Astrocyte (in vitro differentiated cells and primary cell): ENCODE measurements around the gene LY86. TPM values are rescaled to one million over a fixed set of nuclear protein-coding genes. Genes with fewer than 3 reads are reported as not detected.

Experiments used
- DNase-seq: peaks from one replicate; pipeline ENCODE4 v3.0.0-alpha.2; 2010; ENCODE audit warnings: low read depth
- FAIRE-seq: peaks from 2 replicates; lab custom pipeline; 2011; peaks lifted over from hg19 to GRCh38; lab: Jason Lieb, UNC
- H2AFZ ChIP-seq: 2 replicates; pipeline ENCODE4 v1.6.0; 2012; ENCODE audit warnings: low read depth, low read length, inconsistent platforms
- H3K27ac ChIP-seq: 2 replicates; pipeline ENCODE4 v1.5.1; 2011; ENCODE audit warnings: low read depth, low read length, inconsistent platforms
- H3K27me3 ChIP-seq: 2 replicates; pipeline ENCODE4 v1.6.0; 2011; ENCODE audit warnings: low read length, inconsistent platforms; ENCODE audit not compliant: insufficient read depth
- H3K36me3 ChIP-seq: 2 replicates; pipeline ENCODE4 v1.5.1; 2011; ENCODE audit warnings: low read length, inconsistent platforms; ENCODE audit not compliant: insufficient read depth
- H3K4me1 ChIP-seq: 2 replicates; pipeline ENCODE4 v1.5.1; 2011; ENCODE audit warnings: low read length, inconsistent platforms; ENCODE audit not compliant: insufficient read depth
- H3K4me2 ChIP-seq: 2 replicates; pipeline ENCODE4 v1.6.0; 2012; ENCODE audit warnings: low read length, inconsistent platforms
- H3K4me3 ChIP-seq: 2 replicates; pipeline ENCODE4 v1.5.1; 2011; ENCODE audit warnings: low read depth, mild to moderate bottlenecking, low read length, inconsistent platforms; ENCODE audit not compliant: insufficient read depth
- H3K79me2 ChIP-seq: 2 replicates; pipeline ENCODE4 v1.6.0; 2012; ENCODE audit warnings: mild to moderate bottlenecking, low read length, inconsistent platforms; ENCODE audit not compliant: insufficient read depth
- H3K9ac ChIP-seq: 2 replicates; pipeline ENCODE4 v1.6.0; 2012; ENCODE audit warnings: mild to moderate bottlenecking, low read length, inconsistent platforms
- H3K9me3 ChIP-seq: 2 replicates; pipeline ENCODE4 v1.5.1; 2012; ENCODE audit warnings: low read depth, mild to moderate bottlenecking, low read length, inconsistent platforms; ENCODE audit not compliant: insufficient read depth
- H4K20me1 ChIP-seq: 2 replicates; pipeline ENCODE4 v1.6.0; 2012; ENCODE audit warnings: low read length, inconsistent platforms; ENCODE audit not compliant: insufficient read depth
- H3K27ac Mint-ChIP-seq: one replicate; pipeline ENCODE4 v1.8.0; 2021; ENCODE audit warnings: mild to moderate bottlenecking, mixed read lengths; ENCODE audit not compliant: unreplicated experiment
- H3K27me3 Mint-ChIP-seq: one replicate; pipeline ENCODE4 v1.8.0; 2021; ENCODE audit warnings: low read depth, mixed read lengths; ENCODE audit not compliant: unreplicated experiment
- H3K36me3 Mint-ChIP-seq: one replicate; pipeline ENCODE4 v1.8.0; 2021; ENCODE audit warnings: low read depth, mixed read lengths; ENCODE audit not compliant: unreplicated experiment
- H3K4me1 Mint-ChIP-seq: one replicate; pipeline ENCODE4 v1.8.0; 2021; ENCODE audit warnings: low read depth, mixed read lengths; ENCODE audit not compliant: unreplicated experiment
- H3K4me3 Mint-ChIP-seq: one replicate; pipeline ENCODE4 v1.8.0; 2021; ENCODE audit warnings: mild to moderate bottlenecking, moderate library complexity, mixed read lengths; ENCODE audit not compliant: unreplicated experiment
- H3K9me3 Mint-ChIP-seq: one replicate; pipeline ENCODE4 v1.8.0; 2021; ENCODE audit warnings: mild to moderate bottlenecking, mixed read lengths; ENCODE audit not compliant: unreplicated experiment
- CTCF ChIP-seq: IDR thresholded peaks from 2 replicates; pipeline ENCODE4 v1.5.1; 2011; ENCODE audit warnings: low read depth, mild to moderate bottlenecking, inconsistent platforms, low read length, moderate library complexity; ENCODE audit not compliant: insufficient read depth
- EZH2 ChIP-seq: IDR thresholded peaks from 2 replicates; pipeline ENCODE4 v1.6.1; 2012; ENCODE audit warnings: mild to moderate bottlenecking, low read length, inconsistent platforms; ENCODE audit not compliant: insufficient read depth
- total RNA-seq: library from RNA; stranded (reverse); gene quantifications from 2 replicates; pipeline ENCODE4 v1.2.1, GENCODE V29; 2021

The LY86 gene
- total RNA-seq, 1 donor from 2014 or later = not detected

GRCh38 chr6:6659600-6660327 is 71.2 kb downstream of the LY86 start:
- H3K9me3 ChIP-seq = no peaks in the 10 kb centered on the region
- Mint-ChIP-seq H3K4me1 (peaks cover 29% of the 10 kb centered on the region), H3K27ac (no peak overlapping the region), H3K36me3 (no peaks in the 10 kb centered on the region), H3K9me3 (peaks cover 2% of the 10 kb centered on the region), H3K27me3 (peaks cover 9% of the 10 kb centered on the region), H3K4me3 (no peak overlapping the region)
- H3K27ac ChIP-seq = no peak overlapping the region
- no peak overlapping the region for H3K9ac ChIP-seq
- H2AFZ ChIP-seq = no peak overlapping the region
- H3K27me3 ChIP-seq = no peaks in the 10 kb centered on the region
- H3K79me2 ChIP-seq = no peaks in the 10 kb centered on the region
- H4K20me1 ChIP-seq = no peaks in the 10 kb centered on the region
- H3K36me3 ChIP-seq = no peaks in the 10 kb centered on the region
- no peak overlapping the region for H3K4me2 ChIP-seq
- H3K4me1 ChIP-seq = peaks cover 2% of the 10 kb centered on the region
- no peak overlapping the region for H3K4me3 ChIP-seq
- no peak for TF ChIP-seq EZH2
- no peak for TF ChIP-seq CTCF
- FAIRE-seq (no peak), DNase-seq (no peak)

- Histone ChIP-seq H3K27ac (no peak overlapping the region), H3K79me2 (no peaks in the 10 kb centered on the region), H3K4me3 (no peak overlapping the region), H3K4me2 (no peak overlapping the region), H2AFZ (no peak overlapping the region), H3K4me1 (no peaks in the 10 kb centered on the region), H4K20me1 (no peaks in the 10 kb centered on the region), H3K36me3 (no peaks in the 10 kb centered on the region), H3K9ac (no peak overlapping the region), H3K9me3 (no peaks in the 10 kb centered on the region), H3K27me3 (no peaks in the 10 kb centered on the region)
- no peaks in the 10 kb centered on the region for H3K36me3 Mint-ChIP-seq
- H3K4me3 Mint-ChIP-seq = no peak overlapping the region
- TF ChIP-seq EZH2 (no peak), CTCF (no peak)
- peaks cover 9% of the 10 kb centered on the region for H3K27me3 Mint-ChIP-seq
- peaks cover 2% of the 10 kb centered on the region for H3K9me3 Mint-ChIP-seq
- FAIRE-seq = no peak
- peaks cover 22% of the 10 kb centered on the region for H3K4me1 Mint-ChIP-seq
- no peak for DNase-seq
- no peak overlapping the region for H3K27ac Mint-ChIP-seq
Measured at GRCh38 chr6:6660339-6661045, 72.0 kb downstream of the LY86 start.

- Histone ChIP-seq H2AFZ (no peak overlapping the region), H3K36me3 (no peaks in the 10 kb centered on the region), H3K4me1 (no peaks in the 10 kb centered on the region), H3K9ac (no peak overlapping the region), H3K4me2 (no peak overlapping the region), H3K27me3 (no peaks in the 10 kb centered on the region), H4K20me1 (no peaks in the 10 kb centered on the region), H3K9me3 (no peaks in the 10 kb centered on the region), H3K4me3 (no peak overlapping the region), H3K79me2 (no peaks in the 10 kb centered on the region), H3K27ac (no peak overlapping the region)
- FAIRE-seq = no peak
- no peak overlapping the region for H3K4me3 Mint-ChIP-seq
- H3K36me3 Mint-ChIP-seq = no peaks in the 10 kb centered on the region
- TF ChIP-seq EZH2 (no peak), CTCF (no peak)
- H3K27me3 Mint-ChIP-seq = peaks cover 9% of the 10 kb centered on the region
- H3K4me1 Mint-ChIP-seq = peaks cover 16% of the 10 kb centered on the region
- H3K27ac Mint-ChIP-seq = no peak overlapping the region
- DNase-seq = no peak
- peaks cover 2% of the 10 kb centered on the region for H3K9me3 Mint-ChIP-seq
Measured at GRCh38 chr6:6661191-6661590, 72.7 kb downstream of the LY86 start.
